ENCODE measurements around the gene HNRNPF.

Gene HNRNPF

DNA sequence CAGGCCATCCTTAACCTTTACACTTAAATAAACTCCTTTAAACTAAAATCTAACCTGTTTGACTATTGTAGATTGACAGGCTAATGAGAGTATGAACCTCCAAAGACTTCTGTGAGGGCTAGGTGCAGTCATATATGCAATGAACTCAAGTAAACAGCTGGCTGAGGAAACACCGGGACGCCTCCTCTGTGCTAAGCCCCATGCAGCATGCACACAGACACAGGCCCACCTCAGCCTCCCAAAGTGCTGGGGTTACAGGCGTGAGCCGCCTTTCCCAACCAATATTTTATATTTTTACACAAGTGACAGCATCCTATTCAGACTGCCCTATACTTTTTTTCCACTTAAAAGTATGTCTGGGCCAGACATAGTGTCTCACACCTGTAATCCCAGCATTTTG, 39.1 kb downstream of the HNRNPF start:
- no peak overlapping the region for H3K4me2 ChIP-seq (ENCODE audit: low read length)
- H3K23ac ChIP-seq (ENCODE audit: low read length), result no peak overlapping the region
- no peaks in the 10 kb centered on the region for H3K9me3 ChIP-seq (ENCODE audit: insufficient read depth, low read depth, low read length)
- no peaks in the 10 kb centered on the region for H3K79me2 ChIP-seq (ENCODE audit: control insufficient read depth, insufficient read depth, low read length, poor library complexity)
- no peak overlapping the region for H3K14ac ChIP-seq (ENCODE audit: low read length)
- no peak overlapping the region for H2AFZ ChIP-seq (ENCODE audit: insufficient read depth, low read length, poor library complexity)
- peaks cover 2 to 3% of the 10 kb centered on the region in 2 experiments for H3K4me1 ChIP-seq (ENCODE audit: control insufficient read depth in 1 of 2, insufficient read depth in 2 of 2, low read length in 2 of 2)
- no peak overlapping the region for H3K18ac ChIP-seq (ENCODE audit: low read length)
- H3K79me1 ChIP-seq (ENCODE audit: low read length), result no peaks in the 10 kb centered on the region
- no peak overlapping the region for H4K8ac ChIP-seq (ENCODE audit: low read depth, low read length)
- H3K9ac ChIP-seq (ENCODE audit: low read length), result no peak overlapping the region
- no peak overlapping the region for H2AK5ac ChIP-seq (ENCODE audit: low read length)
- H4K91ac ChIP-seq (ENCODE audit: low read depth, low read length), result no peak overlapping the region
- no peak overlapping the region for H3K27ac ChIP-seq (ENCODE audit: low read depth, low read length)
- no peak overlapping the region for H2BK5ac ChIP-seq (ENCODE audit: low read depth, low read length, poor library complexity)
- no peak overlapping the region for H3K4ac ChIP-seq (ENCODE audit: low read depth, low read length)
- no peak overlapping the region for H4K12ac ChIP-seq (ENCODE audit: low read depth, low read length)
- WGBS (ENCODE audit: extremely low coverage, insufficient coverage, insufficient read length), result no CpG with 5 or more reads among the region's 4 CpGs
- H2BK12ac ChIP-seq (ENCODE audit: low read length), result no peak overlapping the region
- H3K4me3 ChIP-seq (ENCODE audit: low read depth, low read length), result no peak overlapping the region
- H3K36me3 ChIP-seq (ENCODE audit: control insufficient read depth in 1 of 2, insufficient read depth in 2 of 2, low read length in 2 of 2), result no peaks in the 10 kb centered on the region
- no peaks in the 10 kb centered on the region for H3K27me3 ChIP-seq (ENCODE audit: insufficient read depth, low read length)
- H2BK120ac ChIP-seq (ENCODE audit: insufficient read depth, low read length, poor library complexity), result no peak overlapping the region
- no peak for DNase-seq

- no peak overlapping the region for H3K14ac ChIP-seq (ENCODE audit: low read length)
These were observed 44.0 kb downstream of the HNRNPF start for GRCh38 chr10:43365001-43365400.

GRCh38 chr10:43362191-43362839, 46.7 kb downstream of the HNRNPF start:
- peak overlapping the region; percentile 18 for H2BK5ac ChIP-seq (ENCODE audit: low read depth, low read length, poor library complexity)
- H3K27me3 ChIP-seq (ENCODE audit: insufficient read depth, low read length), result no peaks in the 10 kb centered on the region
- peak overlapping the region; percentile 85 for H3K14ac ChIP-seq (ENCODE audit: low read length)
- H3K36me3 ChIP-seq (ENCODE audit: control insufficient read depth in 1 of 2, insufficient read depth in 2 of 2, low read length in 2 of 2), result no peaks in the 10 kb centered on the region
- H3K23ac ChIP-seq (ENCODE audit: low read length), result no peak overlapping the region
- H3K9ac ChIP-seq (ENCODE audit: low read length), result peak overlapping the region; percentile 68
- peak overlapping the region; percentile 70 for H3K18ac ChIP-seq (ENCODE audit: low read length)
- H3K9me3 ChIP-seq (ENCODE audit: insufficient read depth, low read depth, low read length), result no peaks in the 10 kb centered on the region
- no CpG with 5 or more reads among the region's 48 CpGs for WGBS (ENCODE audit: extremely low coverage, insufficient coverage, insufficient read length)
- peak overlapping the region; percentile 97 for H4K8ac ChIP-seq (ENCODE audit: low read depth, low read length)
- peaks cover 3% of the 10 kb centered on the region for H3K79me2 ChIP-seq (ENCODE audit: control insufficient read depth, insufficient read depth, low read length, poor library complexity)
- H2BK12ac ChIP-seq (ENCODE audit: low read length), result no peak overlapping the region
- H4K12ac ChIP-seq (ENCODE audit: low read depth, low read length), result peak overlapping the region; percentile 71
- peak overlapping the region; percentile 69 for H3K4me2 ChIP-seq (ENCODE audit: low read length)
- peak overlapping the region; percentile 56 for H2BK120ac ChIP-seq (ENCODE audit: insufficient read depth, low read length, poor library complexity)
- H3K4me3 ChIP-seq (ENCODE audit: low read depth, low read length), result peak overlapping the region; percentile 70
- H2AFZ ChIP-seq (ENCODE audit: insufficient read depth, low read length, poor library complexity), result peak overlapping the region; percentile 74
- peak overlapping the region; percentile 60 for H4K91ac ChIP-seq (ENCODE audit: low read depth, low read length)
- peak overlapping the region; percentile 63 for H3K4ac ChIP-seq (ENCODE audit: low read depth, low read length)
- peaks cover 9% of the 10 kb centered on the region for H3K79me1 ChIP-seq (ENCODE audit: low read length)
- H2AK5ac ChIP-seq (ENCODE audit: low read length), result no peak overlapping the region
- H3K4me1 ChIP-seq (ENCODE audit: control insufficient read depth in 1 of 2, insufficient read depth in 2 of 2, low read length in 2 of 2), result peaks cover 7 to 8% of the 10 kb centered on the region in 2 experiments
- DNase-seq, result peak; percentile 98 to 99
- H3K27ac ChIP-seq (ENCODE audit: low read depth, low read length), result no peak overlapping the region

More at GRCh38 chr10:43365001-43365400, 44.0 kb downstream of the HNRNPF start:
- Histone ChIP-seq H4K12ac (ENCODE audit: low read depth, low read length) (no peak overlapping the region), H3K36me3 (ENCODE audit: control insufficient read depth in 1 of 2, insufficient read depth in 2 of 2, low read length in 2 of 2) (no peaks in the 10 kb centered on the region), H3K27ac (ENCODE audit: low read depth, low read length) (no peak overlapping the region), H3K4me1 (ENCODE audit: control insufficient read depth in 1 of 2, insufficient read depth in 2 of 2, low read length in 2 of 2) (peaks cover 7 to 8% of the 10 kb centered on the region in 2 experiments), H3K27me3 (ENCODE audit: insufficient read depth, low read length) (no peaks in the 10 kb centered on the region), H2BK120ac (ENCODE audit: insufficient read depth, low read length, poor library complexity) (no peak overlapping the region), H3K79me1 (ENCODE audit: low read length) (peaks cover 9% of the 10 kb centered on the region), H2BK12ac (ENCODE audit: low read length) (no peak overlapping the region), H4K91ac (ENCODE audit: low read depth, low read length) (no peak overlapping the region), H3K18ac (ENCODE audit: low read length) (no peak overlapping the region), H2BK5ac (ENCODE audit: low read depth, low read length, poor library complexity) (no peak overlapping the region), H4K8ac (ENCODE audit: low read depth, low read length) (no peak overlapping the region), H2AFZ (ENCODE audit: insufficient read depth, low read length, poor library complexity) (no peak overlapping the region), H3K4me3 (ENCODE audit: low read depth, low read length) (no peak overlapping the region), H3K79me2 (ENCODE audit: control insufficient read depth, insufficient read depth, low read length, poor library complexity) (peaks cover 3% of the 10 kb centered on the region), H3K4ac (ENCODE audit: low read depth, low read length) (no peak overlapping the region), H3K9ac (ENCODE audit: low read length) (no peak overlapping the region), H2AK5ac (ENCODE audit: low read length) (no peak overlapping the region), H3K4me2 (ENCODE audit: low read length) (no peak overlapping the region), H3K9me3 (ENCODE audit: insufficient read depth, low read depth, low read length) (no peaks in the 10 kb centered on the region), H3K23ac (ENCODE audit: low read length) (no peak overlapping the region)
- no CpG with 5 or more reads among the region's 3 CpGs for WGBS (ENCODE audit: extremely low coverage, insufficient coverage, insufficient read length)
- DNase-seq, result no peak

GRCh38 chr10:43361547-43362190, 47.3 kb downstream of the HNRNPF start:
- Histone ChIP-seq H4K12ac (ENCODE audit: low read depth, low read length) (peak overlapping the region; percentile 45), H3K27ac (ENCODE audit: low read depth, low read length) (no peak overlapping the region), H4K8ac (ENCODE audit: low read depth, low read length) (peak overlapping the region; percentile 95), H3K14ac (ENCODE audit: low read length) (peak overlapping the region; percentile 43), H4K91ac (ENCODE audit: low read depth, low read length) (peak overlapping the region; percentile 42), H3K27me3 (ENCODE audit: insufficient read depth, low read length) (no peaks in the 10 kb centered on the region), H3K79me2 (ENCODE audit: control insufficient read depth, insufficient read depth, low read length, poor library complexity) (peaks cover 3% of the 10 kb centered on the region), H2AK5ac (ENCODE audit: low read length) (no peak overlapping the region), H3K23ac (ENCODE audit: low read length) (no peak overlapping the region), H3K9ac (ENCODE audit: low read length) (peak overlapping the region; percentile 9), H3K4ac (ENCODE audit: low read depth, low read length) (no peak overlapping the region), H3K4me1 (ENCODE audit: control insufficient read depth in 1 of 2, insufficient read depth in 2 of 2, low read length in 2 of 2) (peaks cover 7 to 8% of the 10 kb centered on the region in 2 experiments), H3K79me1 (ENCODE audit: low read length) (peaks cover 9% of the 10 kb centered on the region), H3K18ac (ENCODE audit: low read length) (peak overlapping the region; percentile 51), H2BK12ac (ENCODE audit: low read length) (no peak overlapping the region), H2BK5ac (ENCODE audit: low read depth, low read length, poor library complexity) (no peak overlapping the region), H2BK120ac (ENCODE audit: insufficient read depth, low read length, poor library complexity) (no peak overlapping the region), H3K9me3 (ENCODE audit: insufficient read depth, low read depth, low read length) (no peaks in the 10 kb centered on the region), H3K36me3 (ENCODE audit: control insufficient read depth in 1 of 2, insufficient read depth in 2 of 2, low read length in 2 of 2) (no peaks in the 10 kb centered on the region), H3K4me3 (ENCODE audit: low read depth, low read length) (peak overlapping the region; percentile 70), H2AFZ (ENCODE audit: insufficient read depth, low read length, poor library complexity) (peak overlapping the region; percentile 46), H3K4me2 (ENCODE audit: low read length) (peak overlapping the region; percentile 69)
- no peak for DNase-seq
- no CpG with 5 or more reads among the region's 21 CpGs for WGBS (ENCODE audit: extremely low coverage, insufficient coverage, insufficient read length)
